ENCODE results near the gene GALNT2. TPM values are rescaled to one million over a fixed set of nuclear protein-coding genes. Genes with fewer than 3 reads are reported as not detected.

GALNT2 gene
- total and polyA plus RNA-seq, 2 of the 13 experiments (the other 11 are each of a cell fraction or from before 2014, with no cell fraction given), result 39.3 to 39.6 TPM

- POLR2A ChIA-PET, result no interaction called here
- Histone ChIP-seq H3K9ac (ENCODE audit: insufficient read depth, low read depth, low read length) (no peak overlapping the region), H3K27ac (ENCODE audit: extremely low read length, insufficient read depth, low read length) (no peak overlapping the region), H3K9me3 (ENCODE audit: low read length) (no peaks in the 10 kb centered on the region), H3K79me2 (ENCODE audit: insufficient read depth, low read length) (peaks cover 1% of the 10 kb centered on the region), H3K36me3 (replicated peaks in 1 of 2; ENCODE audit: control insufficient read depth in 1 of 2, insufficient read depth in 2 of 2, low read length in 2 of 2) (peaks cover 2 to 5% of the 10 kb centered on the region in 2 experiments; a peak in 2 of 5 replicates), H2AFZ (ENCODE audit: low read length) (no peak overlapping the region), H3K4me1 (ENCODE audit: insufficient read depth, low read length) (no peaks in the 10 kb centered on the region), H4K20me1 (ENCODE audit: insufficient read depth, low read length) (no peaks in the 10 kb centered on the region), H3K4me2 (ENCODE audit: low read depth, low read length) (no peak overlapping the region), H3K4me3 (replicated peaks in 1 of 3; ENCODE audit: insufficient read depth in 1 of 3, low read depth in 2 of 3, low read length in 3 of 3) (no peak overlapping the region), H3K27me3 (ENCODE audit: control insufficient read depth in 1 of 2, insufficient read depth in 2 of 2, low read length in 2 of 2) (no peaks in the 10 kb centered on the region)
- no TSS peak for BruUV-seq (replicated peaks)
- CTCF ChIA-PET (ENCODE audit: low intra/inter-chr PET ratio, low total read pairs), result no interaction called here
- no peak for FAIRE-seq
- DNase-seq (ENCODE audit: low spot score), result no peak
- in situ Hi-C loops (cut with HindIII; ENCODE audit: extremely low pct_ligation_motif_present, low pct_unique_long_range_greater_than_20kb), result no loop called here
- TF ChIP-seq ZNF710 (CRISPR knock-in tag; IDR thresholded peaks at IDR 0.05; ENCODE audit: borderline replicate concordance) (no peak), PRDM15 (CRISPR knock-in tag; IDR thresholded peaks at IDR 0.05) (no peak), CENPX (CRISPR knock-in tag; IDR thresholded peaks at IDR 0.05) (no peak), HNRNPL (IDR thresholded peaks at IDR 0.05; ENCODE audit: low read depth, low read length) (no peak), ZNF576 (CRISPR knock-in tag; IDR thresholded peaks at IDR 0.05) (no peak), STAG1 (CRISPR knock-in tag; IDR thresholded peaks at IDR 0.05) (no peak), ZNF367 (CRISPR knock-in tag; IDR thresholded peaks at IDR 0.05; ENCODE audit: borderline replicate concordance) (no peak), ZNF225 (CRISPR knock-in tag; IDR thresholded peaks at IDR 0.05) (no peak), ZNF235 (CRISPR knock-in tag; IDR thresholded peaks at IDR 0.05; ENCODE audit: borderline replicate concordance) (no peak), BHLHE40 (IDR thresholded peaks at IDR 0.05; ENCODE audit: low read length) (no peak), KDM1A (CRISPR knock-in tag; IDR thresholded peaks at IDR 0.05) (no peak), ZSCAN22 (CRISPR knock-in tag; IDR thresholded peaks at IDR 0.05) (no peak), GMEB2 (CRISPR knock-in tag; IDR thresholded peaks at IDR 0.05; ENCODE audit: low read depth) (no peak), EHMT2 (IDR thresholded peaks at IDR 0.05; ENCODE audit: borderline replicate concordance, low read depth, low read length) (no peak), ZKSCAN1 (IDR thresholded peaks at IDR 0.05; ENCODE audit: low read length) (no peak), HOXA3 (CRISPR knock-in tag; IDR thresholded peaks at IDR 0.05) (no peak), NFIC (IDR thresholded peaks at IDR 0.05; ENCODE audit: low read length) (no peak), NBN (conservative IDR thresholded peaks at IDR 0.05) (no peak), MEIS1 (CRISPR knock-in tag; IDR thresholded peaks at IDR 0.05; ENCODE audit: borderline replicate concordance) (no peak)
- 96% methylated on average over 4 of the region's 4 CpGs for WGBS (ENCODE audit: low lambda C conversion rate)
- intact Hi-C loops (cut with micrococcal nuclease; ENCODE audit: unreplicated experiment), result no loop called here
- ATAC-seq, result no peak
Observed at GRCh38 chr1:230191855-230192254, 124.8 kb downstream of the GALNT2 start.

Data from HepG2 (cell line).